Kasumi-1 (cell line): Measurements from ENCODE around the gene KIF23.

Source experiments
- DNase-seq, 2 experiments: peaks; one replicate each; lab custom pipeline; 2025; lab: John Stamatoyannopoulos, UW

Gene KIF23

GRCh38 chr15:69493406-69493805 lies 79.3 kb downstream of the KIF23 start:
- DNase-seq: no peak

GRCh38 chr15:69496001-69496400 lies 81.9 kb downstream of the KIF23 start:
- DNase-seq: no peak

GRCh38 chr15:69497076-69497475 lies 82.9 kb downstream of the KIF23 start:
- DNase-seq: no peak

GRCh38 chr15:69497667-69498066 lies 83.5 kb downstream of the KIF23 start:
- no peak for DNase-seq
